GM10847 (cell line): ENCODE measurements around the gene TBX4.

Experiments used
- POLR2A ChIP-seq: IDR thresholded peaks from 2 replicates; pipeline ENCODE4 v1.6.1; 2011; ENCODE audit not compliant: insufficient read length; ENCODE audit errors: extremely low read depth

The TBX4 gene

GRCh38 chr17:61463316-61464129 is 11.3 kb downstream of the TBX4 start:
- TF ChIP-seq POLR2A = no peak

- TF ChIP-seq POLR2A = no peak
These were observed 12.1 kb downstream of the TBX4 start for GRCh38 chr17:61464130-61464842.

GRCh38 chr17:61464843-61465180 is 12.6 kb downstream of the TBX4 start:
- TF ChIP-seq POLR2A = no peak

- no peak for TF ChIP-seq POLR2A
These were observed 13.5 kb downstream of the TBX4 start for GRCh38 chr17:61465550-61466237.

GRCh38 chr17:61466246-61466645 is 14.0 kb downstream of the TBX4 start:
- TF ChIP-seq POLR2A = no peak

GRCh38 chr17:61467416-61468262 is 15.4 kb downstream of the TBX4 start:
- TF ChIP-seq POLR2A = no peak

GRCh38 chr17:61468263-61468907 is 16.2 kb downstream of the TBX4 start:
- TF ChIP-seq POLR2A = no peak

- TF ChIP-seq POLR2A = no peak
These were observed 17.3 kb downstream of the TBX4 start for GRCh38 chr17:61469474-61469873.

GRCh38 chr17:61469949-61470348 is 17.7 kb downstream of the TBX4 start:
- no peak for TF ChIP-seq POLR2A

- no peak for TF ChIP-seq POLR2A
These were observed 18.4 kb downstream of the TBX4 start for GRCh38 chr17:61470530-61471136.

GRCh38 chr17:61474235-61474927 is 22.2 kb downstream of the TBX4 start:
- no peak for TF ChIP-seq POLR2A

GRCh38 chr17:61474934-61475333 is 22.7 kb downstream of the TBX4 start:
- no peak for TF ChIP-seq POLR2A

GRCh38 chr17:61475726-61476125 is 23.5 kb downstream of the TBX4 start:
- TF ChIP-seq POLR2A = no peak

- no peak for TF ChIP-seq POLR2A
These were observed 24.4 kb downstream of the TBX4 start for GRCh38 chr17:61476476-61477203.
